ENCODE results near the gene ADGRL1. TPM values are rescaled to one million over a fixed set of nuclear protein-coding genes. Genes with fewer than 3 reads are reported as not detected.

The ADGRL1 gene
- total RNA-seq, 3 donors from 2014 or later, result 29.2 to 54.6 (median 35.8) TPM

- Histone ChIP-seq H3K9me3 (no peaks in the 10 kb centered on the region), H3K36me3 (ENCODE audit: low read depth) (no peaks in the 10 kb centered on the region), H3K4me1 (ENCODE audit: low read depth) (peaks cover 14% of the 10 kb centered on the region), H3K4me3 (no peak overlapping the region)
- no peak for TF ChIP-seq CTCF (IDR thresholded peaks at IDR 0.05)
- ATAC-seq, result no peak
- intact Hi-C loops (cut with DNase I, micrococcal nuclease), result no loop called here
- no peak for DNase-seq
These were observed 103.8 kb downstream of the ADGRL1 start for GRCh38 chr19:14102102-14102696.

- H3K4me3 ChIP-seq, result no peak overlapping the region
- no peaks in the 10 kb centered on the region for H3K36me3 ChIP-seq (ENCODE audit: low read depth)
- ATAC-seq, result no peak
- DNase-seq, result no peak
- intact Hi-C loops (cut with DNase I, micrococcal nuclease), result no loop called here
- H3K9me3 ChIP-seq, result no peaks in the 10 kb centered on the region
- H3K4me1 ChIP-seq (ENCODE audit: low read depth), result peaks cover 11% of the 10 kb centered on the region
- no peak for TF ChIP-seq CTCF (IDR thresholded peaks at IDR 0.05)
These were observed 104.9 kb downstream of the ADGRL1 start for GRCh38 chr19:14101003-14101545.

Other genes starting within 250 kb of the ADGRL1 start
- gene RFX1, start 199.8 kb downstream of the ADGRL1 start, total RNA-seq, result 10 to 100 TPM; 15.8 to 17.9 (median 17.1) TPM
- not detected for gene RLN3, start 178.0 kb downstream of the ADGRL1 start, total RNA-seq
- 1 to 10 TPM; 2.0 to 3.1 (median 2.6) TPM for gene IL27RA, start 174.4 kb downstream of the ADGRL1 start, total RNA-seq
- gene PALM3, start 144.1 kb downstream of the ADGRL1 start, total RNA-seq, result 1 to 10 TPM in 2 of 3 donors, under 1 TPM in 1; 0.82 to 1.2 (median 1.0) TPM
- 10 to 100 TPM; 13.6 to 34.2 (median 32.9) TPM for gene MISP3, start 133.4 kb downstream of the ADGRL1 start, total RNA-seq
- gene C19orf67, start 120.4 kb downstream of the ADGRL1 start, total RNA-seq, result under 1 TPM in 1 of 3 donors, not detected in 2; 0.27 TPM
- gene SAMD1, start 115.4 kb downstream of the ADGRL1 start, total RNA-seq, result 10 to 100 TPM; 39.8 to 61.8 (median 49.6) TPM
- gene PRKACA, start 88.4 kb downstream of the ADGRL1 start, total RNA-seq, result 100 to 1,000 TPM in 1 of 3 donors, 10 to 100 TPM in 2; 75.4 to 100 (median 89.1) TPM
- 10 to 100 TPM in 1 of 3 donors, 1 to 10 TPM in 2; 2.4 to 21.7 (median 5.5) TPM for gene ASF1B, start 69.6 kb downstream of the ADGRL1 start, total RNA-seq
- gene ADGRE5, start 175.3 kb upstream of the ADGRL1 start, total RNA-seq, result 100 to 1,000 TPM in 2 of 3 donors, 10 to 100 TPM in 1; 92.7 to 130 (median 127) TPM
- gene DDX39A, start 213.2 kb upstream of the ADGRL1 start, total RNA-seq, result 10 to 100 TPM; 56.9 to 85.5 (median 66.5) TPM
- gene PKN1, start 227.1 kb upstream of the ADGRL1 start, total RNA-seq, result 100 to 1,000 TPM in 1 of 3 donors, 10 to 100 TPM in 2; 30.1 to 117 (median 42.0) TPM

Measured in mucosa of descending colon (tissue), 3 donors.